Activated CD4-positive, CD25-positive, alpha-beta regulatory T cell treated with anti-CD3 and anti-CD28 coated beads, Interleukin-2, amount 50 U/mL, for 72 hours (primary cell): ENCODE results near the gene PDGFD.

Experiments used
- DNase-seq: peaks from one replicate; pipeline ENCODE4 v3.0.0; 2021

The PDGFD gene

GRCh38 chr11:103872748-103873147, 291.2 kb downstream of the PDGFD start:
- DNase-seq: no peak

GRCh38 chr11:103871923-103872551, 291.9 kb downstream of the PDGFD start:
- DNase-seq: no peak

GRCh38 chr11:103870821-103871309, 293.1 kb downstream of the PDGFD start:
- DNase-seq: no peak

GRCh38 chr11:103867481-103867880, 296.5 kb downstream of the PDGFD start:
- DNase-seq: no peak

GRCh38 chr11:103863497-103863896, 300.4 kb downstream of the PDGFD start:
- DNase-seq: no peak

- DNase-seq: no peak
These were observed 301.2 kb downstream of the PDGFD start for GRCh38 chr11:103862802-103863174.

- no peak for DNase-seq
These were observed 301.7 kb downstream of the PDGFD start for GRCh38 chr11:103862094-103862801.
